ENCODE data around the gene NRCAM.

NRCAM gene

GRCh38 chr7:108285778-108286177, 170.5 kb downstream of the NRCAM start:
- Histone ChIP-seq H3K9me2 (replicated peaks; ENCODE audit: insufficient read depth, low read length) (no peaks in the 10 kb centered on the region), H3K27me3 (replicated peaks; ENCODE audit: insufficient read depth, low read length) (no peaks in the 10 kb centered on the region), H3K4me1 (ENCODE audit: low read length) (no peaks in the 10 kb centered on the region), H3K27ac (ENCODE audit: low read length) (no peak overlapping the region), H3K4me3 (ENCODE audit: low read length) (no peak overlapping the region), H3K79me2 (ENCODE audit: low read length) (no peaks in the 10 kb centered on the region), H3K4me2 (ENCODE audit: low read depth, low read length) (no peak overlapping the region), H3K9ac (ENCODE audit: low read length) (no peak overlapping the region), H2AFZ (ENCODE audit: low read length) (no peak overlapping the region), H4K20me1 (ENCODE audit: insufficient read depth, low read length) (no peaks in the 10 kb centered on the region), H3K36me3 (replicated peaks; ENCODE audit: insufficient read depth, low read length) (no peaks in the 10 kb centered on the region), H3K9me3 (replicated peaks; ENCODE audit: insufficient read depth, low read length) (no peaks in the 10 kb centered on the region), H3F3A (ENCODE audit: insufficient read depth, low read length) (no peaks in the 10 kb centered on the region)
- no peak for TF ChIP-seq CTCF (IDR thresholded peaks at IDR 0.05; ENCODE audit: low read length)
- TF ChIP-seq EZH2 (optimal IDR thresholded peaks at IDR 0.05; ENCODE audit: low read depth, low read length): no peak
- no peak for TF ChIP-seq EZH2phosphoT487 (IDR thresholded peaks at IDR 0.05; ENCODE audit: low read length)
- no peak for DNase-seq

GRCh38 chr7:108285003-108285368, 171.2 kb downstream of the NRCAM start:
- Histone ChIP-seq H3K9ac (ENCODE audit: low read length) (no peak overlapping the region), H3K4me3 (ENCODE audit: low read length) (no peak overlapping the region), H3F3A (ENCODE audit: insufficient read depth, low read length) (no peaks in the 10 kb centered on the region), H3K36me3 (replicated peaks; ENCODE audit: insufficient read depth, low read length) (no peaks in the 10 kb centered on the region), H3K27me3 (replicated peaks; ENCODE audit: insufficient read depth, low read length) (no peaks in the 10 kb centered on the region), H2AFZ (ENCODE audit: low read length) (no peak overlapping the region), H3K4me2 (ENCODE audit: low read depth, low read length) (no peak overlapping the region), H3K9me3 (replicated peaks; ENCODE audit: insufficient read depth, low read length) (no peaks in the 10 kb centered on the region), H3K27ac (ENCODE audit: low read length) (no peak overlapping the region), H4K20me1 (ENCODE audit: insufficient read depth, low read length) (no peaks in the 10 kb centered on the region), H3K79me2 (ENCODE audit: low read length) (no peaks in the 10 kb centered on the region), H3K4me1 (ENCODE audit: low read length) (no peaks in the 10 kb centered on the region), H3K9me2 (replicated peaks; ENCODE audit: insufficient read depth, low read length) (no peaks in the 10 kb centered on the region)
- no peak for DNase-seq
- TF ChIP-seq CTCF (IDR thresholded peaks at IDR 0.05; ENCODE audit: low read length): no peak
- no peak for TF ChIP-seq EZH2phosphoT487 (IDR thresholded peaks at IDR 0.05; ENCODE audit: low read length)
- TF ChIP-seq EZH2 (optimal IDR thresholded peaks at IDR 0.05; ENCODE audit: low read depth, low read length): no peak

- Histone ChIP-seq H4K20me1 (ENCODE audit: insufficient read depth, low read length) (no peaks in the 10 kb centered on the region), H3K79me2 (ENCODE audit: low read length) (no peaks in the 10 kb centered on the region), H3F3A (ENCODE audit: insufficient read depth, low read length) (no peaks in the 10 kb centered on the region), H3K4me2 (ENCODE audit: low read depth, low read length) (no peak overlapping the region), H3K4me3 (ENCODE audit: low read length) (no peak overlapping the region), H3K27me3 (replicated peaks; ENCODE audit: insufficient read depth, low read length) (no peaks in the 10 kb centered on the region), H3K9ac (ENCODE audit: low read length) (no peak overlapping the region), H3K27ac (ENCODE audit: low read length) (no peak overlapping the region), H3K9me3 (replicated peaks; ENCODE audit: insufficient read depth, low read length) (no peaks in the 10 kb centered on the region), H3K9me2 (replicated peaks; ENCODE audit: insufficient read depth, low read length) (no peaks in the 10 kb centered on the region), H2AFZ (ENCODE audit: low read length) (no peak overlapping the region), H3K36me3 (replicated peaks; ENCODE audit: insufficient read depth, low read length) (no peaks in the 10 kb centered on the region), H3K4me1 (ENCODE audit: low read length) (no peaks in the 10 kb centered on the region)
- no peak for TF ChIP-seq EZH2phosphoT487 (IDR thresholded peaks at IDR 0.05; ENCODE audit: low read length)
- no peak for TF ChIP-seq CTCF (IDR thresholded peaks at IDR 0.05; ENCODE audit: low read length)
- TF ChIP-seq EZH2 (optimal IDR thresholded peaks at IDR 0.05; ENCODE audit: low read depth, low read length): no peak
- no peak for DNase-seq
Observed at GRCh38 chr7:108284349-108285002, 171.8 kb downstream of the NRCAM start.

All from MM.1S (cell line).